ENCODE results near the gene DGKZ.

DGKZ gene

GRCh38 chr11:46327829-46328228 lies 19.4 kb upstream of the DGKZ start:
- Histone ChIP-seq H3K27me3 (ENCODE audit: insufficient read depth, low read length) (peaks cover 31% of the 10 kb centered on the region), H3K9ac (ENCODE audit: low read depth, low read length) (no peak overlapping the region), H3K27ac (ENCODE audit: low read depth, low read length) (no peak overlapping the region), H3K9me3 (ENCODE audit: insufficient read depth, low read depth, low read length) (no peaks in the 10 kb centered on the region), H3K4me1 (ENCODE audit: insufficient read depth, low read length) (peaks cover 19% of the 10 kb centered on the region), H3K4me3 (ENCODE audit: low read length) (no peak overlapping the region), H3K36me3 (ENCODE audit: insufficient read depth, low read length) (no peaks in the 10 kb centered on the region)
- WGBS = 94% methylated on average over 8 of the region's 8 CpGs

- Histone ChIP-seq H3K4me3 (ENCODE audit: low read length) (peak overlapping the region; percentile 0; the same call in 1 of the 2 replicates), H3K9ac (ENCODE audit: low read depth, low read length) (no peak overlapping the region), H3K9me3 (ENCODE audit: insufficient read depth, low read depth, low read length) (no peaks in the 10 kb centered on the region), H3K27me3 (ENCODE audit: insufficient read depth, low read length) (peaks cover 52% of the 10 kb centered on the region), H3K27ac (ENCODE audit: low read depth, low read length) (no peak overlapping the region), H3K36me3 (ENCODE audit: insufficient read depth, low read length) (no peaks in the 10 kb centered on the region), H3K4me1 (ENCODE audit: insufficient read depth, low read length) (peaks cover 19% of the 10 kb centered on the region)
- 63% methylated on average over 5 of the region's 5 CpGs for WGBS
Observed at GRCh38 chr11:46330154-46330553, 17.1 kb upstream of the DGKZ start.

GRCh38 chr11:46330563-46331281 lies 16.5 kb upstream of the DGKZ start:
- Histone ChIP-seq H3K36me3 (ENCODE audit: insufficient read depth, low read length) (no peaks in the 10 kb centered on the region), H3K27ac (ENCODE audit: low read depth, low read length) (no peak overlapping the region), H3K9me3 (ENCODE audit: insufficient read depth, low read depth, low read length) (no peaks in the 10 kb centered on the region), H3K27me3 (ENCODE audit: insufficient read depth, low read length) (peaks cover 52% of the 10 kb centered on the region), H3K9ac (ENCODE audit: low read depth, low read length) (no peak overlapping the region), H3K4me3 (ENCODE audit: low read length) (peak overlapping the region; percentile 0; the same call in 1 of the 2 replicates), H3K4me1 (ENCODE audit: insufficient read depth, low read length) (peaks cover 25% of the 10 kb centered on the region)
- WGBS = 21% methylated on average over 11 of the region's 11 CpGs

GRCh38 chr11:46331282-46331984 lies 15.8 kb upstream of the DGKZ start:
- Histone ChIP-seq H3K4me3 (ENCODE audit: low read length) (no peak overlapping the region), H3K4me1 (ENCODE audit: insufficient read depth, low read length) (peaks cover 31% of the 10 kb centered on the region), H3K27ac (ENCODE audit: low read depth, low read length) (no peak overlapping the region), H3K27me3 (ENCODE audit: insufficient read depth, low read length) (peaks cover 52% of the 10 kb centered on the region), H3K9ac (ENCODE audit: low read depth, low read length) (no peak overlapping the region), H3K9me3 (ENCODE audit: insufficient read depth, low read depth, low read length) (no peaks in the 10 kb centered on the region), H3K36me3 (ENCODE audit: insufficient read depth, low read length) (no peaks in the 10 kb centered on the region)
- 72% methylated on average over 5 of the region's 5 CpGs for WGBS

- whole genome bisulfite sequencing = 12% methylated on average over 8 of the region's 8 CpGs
- Histone ChIP-seq H3K9me3 (ENCODE audit: insufficient read depth, low read depth, low read length) (no peaks in the 10 kb centered on the region), H3K36me3 (ENCODE audit: insufficient read depth, low read length) (no peaks in the 10 kb centered on the region), H3K9ac (ENCODE audit: low read depth, low read length) (no peak overlapping the region), H3K27me3 (ENCODE audit: insufficient read depth, low read length) (peaks cover 52% of the 10 kb centered on the region), H3K27ac (ENCODE audit: low read depth, low read length) (no peak overlapping the region), H3K4me3 (ENCODE audit: low read length) (peak overlapping the region; percentile 61), H3K4me1 (ENCODE audit: insufficient read depth, low read length) (peaks cover 35% of the 10 kb centered on the region)
Observed at GRCh38 chr11:46332093-46332567, 15.1 kb upstream of the DGKZ start.

- Histone ChIP-seq H3K27me3 (ENCODE audit: insufficient read depth, low read length) (peaks cover 52% of the 10 kb centered on the region), H3K36me3 (ENCODE audit: insufficient read depth, low read length) (no peaks in the 10 kb centered on the region), H3K9me3 (ENCODE audit: insufficient read depth, low read depth, low read length) (no peaks in the 10 kb centered on the region), H3K4me3 (ENCODE audit: low read length) (peak overlapping the region; percentile 61), H3K4me1 (ENCODE audit: insufficient read depth, low read length) (peaks cover 39% of the 10 kb centered on the region), H3K9ac (ENCODE audit: low read depth, low read length) (peak overlapping the region; percentile 27; the same call in 1 of the 2 replicates), H3K27ac (ENCODE audit: low read depth, low read length) (no peak overlapping the region)
- under 1% methylated on average over 99 of the region's 99 CpGs for WGBS
Observed at GRCh38 chr11:46332568-46333393, 14.5 kb upstream of the DGKZ start.

GRCh38 chr11:46333394-46333947 lies 13.8 kb upstream of the DGKZ start:
- Histone ChIP-seq H3K4me3 (ENCODE audit: low read length) (peak overlapping the region; percentile 61), H3K4me1 (ENCODE audit: insufficient read depth, low read length) (peaks cover 46% of the 10 kb centered on the region), H3K36me3 (ENCODE audit: insufficient read depth, low read length) (no peaks in the 10 kb centered on the region), H3K9ac (ENCODE audit: low read depth, low read length) (0 out of 2 replicates have a peak overlapping the region, but pooled peaks have one; percentile 27), H3K27ac (ENCODE audit: low read depth, low read length) (no peak overlapping the region), H3K9me3 (ENCODE audit: insufficient read depth, low read depth, low read length) (no peaks in the 10 kb centered on the region), H3K27me3 (ENCODE audit: insufficient read depth, low read length) (peaks cover 52% of the 10 kb centered on the region)
- WGBS = 9% methylated on average over 25 of the region's 25 CpGs

GRCh38 chr11:46334211-46334610 lies 13.1 kb upstream of the DGKZ start:
- Histone ChIP-seq H3K4me1 (ENCODE audit: insufficient read depth, low read length) (peaks cover 50% of the 10 kb centered on the region), H3K9ac (ENCODE audit: low read depth, low read length) (no peak overlapping the region), H3K9me3 (ENCODE audit: insufficient read depth, low read depth, low read length) (no peaks in the 10 kb centered on the region), H3K4me3 (ENCODE audit: low read length) (no peak overlapping the region), H3K27me3 (ENCODE audit: insufficient read depth, low read length) (peaks cover 52% of the 10 kb centered on the region), H3K27ac (ENCODE audit: low read depth, low read length) (no peak overlapping the region), H3K36me3 (ENCODE audit: insufficient read depth, low read length) (no peaks in the 10 kb centered on the region)
- WGBS = 93% methylated on average over 3 of the region's 3 CpGs

- no peak overlapping the region for H3K9ac ChIP-seq (ENCODE audit: low read depth, low read length)
- peaks cover 45% of the 10 kb centered on the region for H3K27me3 ChIP-seq (ENCODE audit: insufficient read depth, low read length)
- H3K4me3 ChIP-seq (ENCODE audit: low read length) = no peak overlapping the region
- peaks cover 55% of the 10 kb centered on the region for H3K4me1 ChIP-seq (ENCODE audit: insufficient read depth, low read length)
- no peaks in the 10 kb centered on the region for H3K9me3 ChIP-seq (ENCODE audit: insufficient read depth, low read depth, low read length)
- H3K36me3 ChIP-seq (ENCODE audit: insufficient read depth, low read length) = no peaks in the 10 kb centered on the region
- no peak overlapping the region for H3K27ac ChIP-seq (ENCODE audit: low read depth, low read length)
- WGBS = 89% methylated on average over 6 of the region's 6 CpGs
Observed at GRCh38 chr11:46335271-46335670, 12.0 kb upstream of the DGKZ start.

- Histone ChIP-seq H3K4me1 (ENCODE audit: insufficient read depth, low read length) (peaks cover 53% of the 10 kb centered on the region), H3K27ac (ENCODE audit: low read depth, low read length) (no peak overlapping the region)
- 71% methylated on average over 11 of the region's 11 CpGs for WGBS
Observed at GRCh38 chr11:46335890-46336562, 11.2 kb upstream of the DGKZ start.

More at GRCh38 chr11:46335890-46336562, 11.2 kb upstream of the DGKZ start:
- Histone ChIP-seq H3K9me3 (ENCODE audit: insufficient read depth, low read depth, low read length) (no peaks in the 10 kb centered on the region), H3K36me3 (ENCODE audit: insufficient read depth, low read length) (no peaks in the 10 kb centered on the region), H3K9ac (ENCODE audit: low read depth, low read length) (no peak overlapping the region), H3K4me3 (ENCODE audit: low read length) (no peak overlapping the region), H3K27me3 (ENCODE audit: insufficient read depth, low read length) (peaks cover 38% of the 10 kb centered on the region)

Data from HUES64 (cell line).